Measurements from ENCODE around the gene CD300LD. TPM values are rescaled to one million over a fixed set of nuclear protein-coding genes. Genes with fewer than 3 reads are reported as not detected.

Gene CD300LD
- total RNA-seq, 4 donors from 2014 or later = not detected

DNA sequence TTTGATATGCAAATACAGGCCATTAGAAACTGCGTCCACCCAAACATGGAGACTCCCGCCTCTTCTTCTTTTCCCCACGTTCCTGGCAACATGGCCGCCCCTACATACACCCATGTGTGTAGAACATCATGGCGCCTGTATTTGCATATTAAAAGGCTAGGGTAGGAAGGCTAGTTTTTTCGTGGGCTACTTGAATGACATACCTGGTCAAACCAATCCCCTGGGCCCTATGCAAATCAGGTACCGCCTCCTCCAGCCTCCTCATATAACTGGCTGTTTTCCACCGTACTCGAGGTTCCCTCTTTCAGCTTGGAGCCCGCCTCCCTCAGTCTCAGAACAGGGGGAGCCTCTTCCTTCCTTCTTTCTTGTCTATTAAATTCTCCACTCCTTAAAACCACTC is 60.0 kb downstream of the CD300LD start:
- TF ChIP-seq, protein P1, sequence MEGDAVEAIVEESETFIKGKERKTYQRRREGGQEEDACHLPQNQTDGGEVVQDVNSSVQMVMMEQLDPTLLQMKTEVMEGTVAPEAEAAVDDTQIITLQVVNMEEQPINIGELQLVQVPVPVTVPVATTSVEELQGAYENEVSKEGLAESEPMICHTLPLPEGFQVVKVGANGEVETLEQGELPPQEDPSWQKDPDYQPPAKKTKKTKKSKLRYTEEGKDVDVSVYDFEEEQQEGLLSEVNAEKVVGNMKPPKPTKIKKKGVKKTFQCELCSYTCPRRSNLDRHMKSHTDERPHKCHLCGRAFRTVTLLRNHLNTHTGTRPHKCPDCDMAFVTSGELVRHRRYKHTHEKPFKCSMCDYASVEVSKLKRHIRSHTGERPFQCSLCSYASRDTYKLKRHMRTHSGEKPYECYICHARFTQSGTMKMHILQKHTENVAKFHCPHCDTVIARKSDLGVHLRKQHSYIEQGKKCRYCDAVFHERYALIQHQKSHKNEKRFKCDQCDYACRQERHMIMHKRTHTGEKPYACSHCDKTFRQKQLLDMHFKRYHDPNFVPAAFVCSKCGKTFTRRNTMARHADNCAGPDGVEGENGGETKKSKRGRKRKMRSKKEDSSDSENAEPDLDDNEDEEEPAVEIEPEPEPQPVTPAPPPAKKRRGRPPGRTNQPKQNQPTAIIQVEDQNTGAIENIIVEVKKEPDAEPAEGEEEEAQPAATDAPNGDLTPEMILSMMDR (IDR thresholded peaks at IDR 0.05) = no peak
- TF ChIP-seq POLR2A (IDR thresholded peaks at IDR 0.05) = peak in 1 of 4 donors; percentile 52
- intact Hi-C loops (cut with DNase I) = no loop called here
- Histone ChIP-seq H3K4me3 (peak overlapping the region in 2 of 4 donors; percentile 4 to 39), H3K27ac (peak overlapping the region in 1 of 4 donors; percentile 16), H3K27me3 (peaks cover 0 to 33% (median 0%) of the 10 kb centered on the region in 4 donors), H3K9me3 (peaks cover 0 to 2% (median 0%) of the 10 kb centered on the region in 3 donors), H3K36me3 (no peaks in the 10 kb centered on the region), H3K4me1 (no peaks in the 10 kb centered on the region)
- WGBS, 2 donors = 52 to 59% methylated on average over 8 to 10 of the region's 10 CpGs
- DNase-seq = no peak

DNA sequence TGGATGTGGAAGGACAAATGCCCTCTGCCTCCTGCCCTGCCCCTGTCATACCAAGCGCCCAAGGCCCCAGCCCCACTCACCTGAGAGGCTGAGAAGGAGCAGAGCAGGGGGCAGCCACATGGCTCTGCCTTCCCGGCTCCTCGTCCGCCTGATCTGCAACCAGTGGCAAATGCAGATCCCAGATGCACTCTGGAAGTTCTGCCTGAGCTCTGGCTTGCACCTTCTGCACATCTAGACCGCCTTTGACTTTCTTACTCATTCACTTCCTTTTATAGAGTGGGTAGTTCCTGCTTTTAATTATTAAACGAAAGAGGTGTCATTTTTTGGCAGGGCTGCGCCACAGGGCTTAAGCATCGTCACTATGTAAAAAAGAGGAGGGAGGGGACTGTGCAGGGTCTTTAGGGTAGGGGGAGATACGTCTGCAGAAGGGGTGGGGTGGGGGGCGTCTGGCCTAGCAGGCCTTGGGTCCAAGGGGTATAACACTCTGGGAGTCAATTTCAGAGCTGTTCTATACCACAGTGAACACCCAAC is 60.8 kb downstream of the CD300LD start, which contains the start of gene CD300LB:
Gene CD300LB (minus strand): TSS at position 245 of the 531 bp plus-strand sequence. CDS start 125 bp downstream, at position 120.
- peak within 1 kb of the TSS in 1 of 4 donors; percentile 21 for H3K27ac ChIP-seq
- intact Hi-C loops (cut with DNase I) = no loop called here

DNA sequence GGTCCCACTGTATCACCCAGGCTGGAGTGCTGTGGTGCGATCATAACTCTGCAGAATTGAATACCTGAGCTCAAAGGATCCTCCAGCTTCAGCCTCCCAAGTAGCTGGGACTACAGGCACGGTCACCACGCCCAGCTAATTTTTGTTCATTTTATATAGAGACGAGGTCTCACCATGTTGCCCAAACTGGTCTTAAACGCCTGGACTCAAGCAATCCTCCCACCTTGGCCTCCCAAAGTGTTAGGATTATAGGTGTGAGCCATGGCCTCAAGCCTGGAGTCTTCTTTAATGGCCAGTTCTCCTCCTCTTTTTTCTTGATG is 61.3 kb downstream of the CD300LD start:
- H3K4me3 ChIP-seq = no peak overlapping the region
- TF ChIP-seq, protein P1 (IDR thresholded peaks at IDR 0.05) = no peak
- TF ChIP-seq POLR2A (IDR thresholded peaks at IDR 0.05) = no peak
- no peak for DNase-seq
- WGBS, 2 donors = 66 to 81% methylated on average over 5 of the region's 5 CpGs
- intact Hi-C loops (cut with DNase I) = no loop called here
- no peaks in the 10 kb centered on the region for H3K36me3 ChIP-seq
- no peaks in the 10 kb centered on the region for H3K4me1 ChIP-seq
- peaks cover 0 to 2% (median 0%) of the 10 kb centered on the region in 3 donors for H3K9me3 ChIP-seq
- H3K27me3 ChIP-seq = peaks cover 0 to 33% (median 0%) of the 10 kb centered on the region in 4 donors
- no peak overlapping the region for H3K27ac ChIP-seq

More for the DNA sequence above, 60.8 kb downstream of the CD300LD start, which contains the start of gene CD300LB:
- Histone ChIP-seq H3K36me3 (no peaks in the 10 kb centered on the region), H3K4me3 (peak within 1 kb of the TSS in 1 of 4 donors; percentile 4), H3K4me1 (no peaks in the 10 kb centered on the region), H3K27me3 (peaks cover 0 to 33% (median 0%) of the 10 kb centered on the region in 4 donors), H3K9me3 (peaks cover 0 to 2% (median 0%) of the 10 kb centered on the region in 3 donors)
- no peak for DNase-seq
- WGBS, 2 donors = 53 to 76% methylated on average over 4 to 5 of the region's 10 CpGs
- TF ChIP-seq, protein P1 (IDR thresholded peaks at IDR 0.05) = no peak
- peak in 1 of 4 donors; percentile 9 for TF ChIP-seq POLR2A (IDR thresholded peaks at IDR 0.05)

Other genes starting within 250 kb of the CD300LD start
- gene BTBD17, start 230.4 kb downstream of the CD300LD start, total RNA-seq = not detected
- gene GPR142, start 224.8 kb downstream of the CD300LD start, total RNA-seq = under 1 TPM in 1 of 4 donors, not detected in 3; 0.38 TPM
- gene GPRC5C, start 160.2 kb downstream of the CD300LD start, total RNA-seq = 10 to 100 TPM in 2 of 4 donors, 1 to 10 TPM in 2; 6.3 to 21.6 (median 11.7) TPM
- 10 to 100 TPM in 1 of 4 donors, 1 to 10 TPM in 2, under 1 TPM in 1; 0.88 to 19.6 (median 2.8) TPM for gene CD300A, start 125.6 kb downstream of the CD300LD start, total RNA-seq
- gene CD300LB, start 60.8 kb downstream of the CD300LD start, total RNA-seq = under 1 TPM in 2 of 4 donors, not detected in 2; 0.19 TPM
- under 1 TPM in 3 of 4 donors, not detected in 1; 0.18 to 0.76 (median 0.42) TPM for gene CD300C, start 46.2 kb downstream of the CD300LD start, total RNA-seq
- not detected for gene CD300H, start 24.8 kb downstream of the CD300LD start, total RNA-seq
- under 1 TPM; 0.15 to 0.53 (median 0.18) TPM for gene CD300E, start 31.5 kb upstream of the CD300LD start, total RNA-seq
- gene CD300LF, start 120.6 kb upstream of the CD300LD start, total RNA-seq = 1 to 10 TPM in 2 of 4 donors, under 1 TPM in 2; 0.48 to 1.3 (median 0.89) TPM
- 1 to 10 TPM in 2 of 4 donors, under 1 TPM in 1, not detected in 1; 0.44 to 3.2 (median 1.6) TPM for gene RAB37, start 145.0 kb upstream of the CD300LD start, total RNA-seq
- 100 to 1,000 TPM; 214 to 483 (median 313) TPM for gene NHERF1, start 156.3 kb upstream of the CD300LD start, total RNA-seq
- 10 to 100 TPM; 17.3 to 29.8 (median 24.5) TPM for gene NAT9, start 184.1 kb upstream of the CD300LD start, total RNA-seq